Mucosa of gallbladder (tissue), 1 donor: ENCODE measurements around the gene PNPO. TPM values are rescaled to one million over a fixed set of nuclear protein-coding genes. Genes with fewer than 3 reads are reported as not detected.
"Not testable (repeated sequence)": the region's sequence is repeated elsewhere in the genome, so short reads cannot be mapped to it uniquely, and the experiment has no call there.

ENCODE experiments used
- DNase-seq: peaks from one replicate; pipeline ENCODE4 v3.0.0-alpha.2; 2020; ENCODE audit warnings: low spot score
- total RNA-seq: library from RNA; stranded (reverse); gene quantifications from one replicate; pipeline ENCODE4 v1.2.1, GENCODE V29; 2021
- donor health status: DM: no; HTN: no; CAD: no.

Gene PNPO
- total RNA-seq, 1 donor from 2014 or later: 43.2 TPM

GRCh38 chr17:47918006-47918405, 23.4 kb upstream of the PNPO start:
- no peak for DNase-seq

GRCh38 chr17:47918991-47919390, 22.4 kb upstream of the PNPO start:
- no peak for DNase-seq

GRCh38 chr17:47919889-47920288, 21.5 kb upstream of the PNPO start:
- not testable (repeated sequence) for DNase-seq

- no peak for DNase-seq
These were observed 16.3 kb upstream of the PNPO start for GRCh38 chr17:47924785-47925677.

- DNase-seq: no peak
These were observed 15.7 kb upstream of the PNPO start for GRCh38 chr17:47925678-47925988.

GRCh38 chr17:47927821-47928400, 13.5 kb upstream of the PNPO start:
- no peak for DNase-seq

GRCh38 chr17:47928415-47928814, 13.0 kb upstream of the PNPO start:
- DNase-seq: no peak

GRCh38 chr17:47929218-47930000, 12.0 kb upstream of the PNPO start:
- no peak for DNase-seq

GRCh38 chr17:47931848-47932247, 9.5 kb upstream of the PNPO start:
- no peak for DNase-seq

GRCh38 chr17:47934856-47935255, 6.5 kb upstream of the PNPO start:
- DNase-seq: no peak

GRCh38 chr17:47935468-47935867, 5.9 kb upstream of the PNPO start:
- not testable (repeated sequence) for DNase-seq

- no peak for DNase-seq
These were observed 5.4 kb upstream of the PNPO start for GRCh38 chr17:47935961-47936360.

- no peak for DNase-seq
These were observed 3.4 kb upstream of the PNPO start for GRCh38 chr17:47937941-47938340.

- DNase-seq: no peak
These were observed 732 bp downstream of the PNPO start for GRCh38 chr17:47942096-47942510.

GRCh38 chr17:47942568-47942967, 1.2 kb downstream of the PNPO start:
- DNase-seq: no peak

- DNase-seq: no peak
These were observed 3.7 kb downstream of the PNPO start for GRCh38 chr17:47945080-47945479.

GRCh38 chr17:47945529-47946508, 4.4 kb downstream of the PNPO start:
- no peak for DNase-seq

- no peak for DNase-seq
These were observed 5.1 kb downstream of the PNPO start for GRCh38 chr17:47946516-47946915.

GRCh38 chr17:47946929-47947397, 5.6 kb downstream of the PNPO start:
- DNase-seq: peak; percentile 90

GRCh38 chr17:47948706-47949196, 7.4 kb downstream of the PNPO start:
- DNase-seq: peak; percentile 71

- peak; percentile 93 for DNase-seq
These were observed 7.9 kb downstream of the PNPO start for GRCh38 chr17:47949197-47949759.
